Osteocyte (in vitro differentiated cells): ENCODE measurements around the gene ZNF438. TPM values are rescaled to one million over a fixed set of nuclear protein-coding genes. Genes with fewer than 3 reads are reported as not detected.
"Not testable (repeated sequence)": the region's sequence is repeated elsewhere in the genome, so short reads cannot be mapped to it uniquely, and the experiment has no call there.

Experiments used
- DNase-seq: peaks from one replicate; pipeline ENCODE4 v3.0.0; 2021; ENCODE audit warnings: mixed read lengths; ENCODE audit not compliant: unreplicated experiment; ENCODE audit errors: extremely low spot score
- H3K27ac Mint-ChIP-seq: one replicate; pipeline ENCODE4 v1.8.0; 2021; ENCODE audit warnings: mild to moderate bottlenecking, mixed read lengths; ENCODE audit not compliant: unreplicated experiment
- H3K27me3 Mint-ChIP-seq: one replicate; pipeline ENCODE4 v1.8.0; 2021; ENCODE audit warnings: mixed read lengths; ENCODE audit not compliant: unreplicated experiment
- H3K36me3 Mint-ChIP-seq: one replicate; pipeline ENCODE4 v1.8.0; 2021; ENCODE audit warnings: mixed read lengths; ENCODE audit not compliant: unreplicated experiment
- H3K4me1 Mint-ChIP-seq: one replicate; pipeline ENCODE4 v1.8.0; 2021; ENCODE audit warnings: mixed read lengths; ENCODE audit not compliant: unreplicated experiment
- H3K4me3 Mint-ChIP-seq: one replicate; pipeline ENCODE4 v1.8.0; 2021; ENCODE audit warnings: mild to moderate bottlenecking, moderate library complexity, mixed read lengths; ENCODE audit not compliant: unreplicated experiment
- H3K9me3 Mint-ChIP-seq: one replicate; pipeline ENCODE4 v1.8.0; 2021; ENCODE audit warnings: mixed read lengths; ENCODE audit not compliant: unreplicated experiment
- total RNA-seq: library from RNA; stranded (reverse); gene quantifications from 2 replicates; pipeline ENCODE4 v1.2.1, GENCODE V29; 2021
- TF ChIP-seq, protein P1 (sequence below): fragments of 200-600 bp; sonication (generic); IDR thresholded peaks from 2 replicates; pipeline ENCODE4 v1.5.0; 2021; ENCODE audit warnings: antibody characterized with exemption, mild to moderate bottlenecking, moderate library complexity

ZNF438 gene
- total RNA-seq, 1 donor from 2014 or later, result 4.8 TPM

DNA sequence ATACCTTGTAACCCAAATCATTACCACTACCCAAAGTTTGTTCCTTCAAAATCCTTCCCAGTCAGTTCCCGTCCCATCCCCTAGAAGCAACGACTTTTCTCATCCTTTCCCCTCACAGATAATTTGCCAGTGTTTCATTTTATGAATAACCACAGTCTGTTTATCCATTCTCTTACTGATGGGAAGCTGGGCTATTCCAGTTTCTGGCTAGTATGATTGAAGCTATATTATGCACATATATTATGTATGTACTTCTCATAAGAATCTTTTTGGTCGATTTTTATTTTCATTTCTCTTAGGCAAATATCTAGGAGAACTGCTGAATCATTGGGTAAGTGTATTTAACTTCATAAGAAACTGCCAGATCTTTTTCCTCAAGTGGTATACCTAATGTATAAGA is 114.6 kb downstream of the ZNF438 start:
- TF ChIP-seq, protein P1, sequence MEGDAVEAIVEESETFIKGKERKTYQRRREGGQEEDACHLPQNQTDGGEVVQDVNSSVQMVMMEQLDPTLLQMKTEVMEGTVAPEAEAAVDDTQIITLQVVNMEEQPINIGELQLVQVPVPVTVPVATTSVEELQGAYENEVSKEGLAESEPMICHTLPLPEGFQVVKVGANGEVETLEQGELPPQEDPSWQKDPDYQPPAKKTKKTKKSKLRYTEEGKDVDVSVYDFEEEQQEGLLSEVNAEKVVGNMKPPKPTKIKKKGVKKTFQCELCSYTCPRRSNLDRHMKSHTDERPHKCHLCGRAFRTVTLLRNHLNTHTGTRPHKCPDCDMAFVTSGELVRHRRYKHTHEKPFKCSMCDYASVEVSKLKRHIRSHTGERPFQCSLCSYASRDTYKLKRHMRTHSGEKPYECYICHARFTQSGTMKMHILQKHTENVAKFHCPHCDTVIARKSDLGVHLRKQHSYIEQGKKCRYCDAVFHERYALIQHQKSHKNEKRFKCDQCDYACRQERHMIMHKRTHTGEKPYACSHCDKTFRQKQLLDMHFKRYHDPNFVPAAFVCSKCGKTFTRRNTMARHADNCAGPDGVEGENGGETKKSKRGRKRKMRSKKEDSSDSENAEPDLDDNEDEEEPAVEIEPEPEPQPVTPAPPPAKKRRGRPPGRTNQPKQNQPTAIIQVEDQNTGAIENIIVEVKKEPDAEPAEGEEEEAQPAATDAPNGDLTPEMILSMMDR, result no peak
- H3K4me1 Mint-ChIP-seq, result peaks cover 13% of the 10 kb centered on the region
- H3K27me3 Mint-ChIP-seq, result no peaks in the 10 kb centered on the region
- H3K4me3 Mint-ChIP-seq, result no peak overlapping the region
- no peak for DNase-seq
- peaks cover 10% of the 10 kb centered on the region for H3K36me3 Mint-ChIP-seq
- no peaks in the 10 kb centered on the region for H3K9me3 Mint-ChIP-seq
- no peak overlapping the region for H3K27ac Mint-ChIP-seq

DNA sequence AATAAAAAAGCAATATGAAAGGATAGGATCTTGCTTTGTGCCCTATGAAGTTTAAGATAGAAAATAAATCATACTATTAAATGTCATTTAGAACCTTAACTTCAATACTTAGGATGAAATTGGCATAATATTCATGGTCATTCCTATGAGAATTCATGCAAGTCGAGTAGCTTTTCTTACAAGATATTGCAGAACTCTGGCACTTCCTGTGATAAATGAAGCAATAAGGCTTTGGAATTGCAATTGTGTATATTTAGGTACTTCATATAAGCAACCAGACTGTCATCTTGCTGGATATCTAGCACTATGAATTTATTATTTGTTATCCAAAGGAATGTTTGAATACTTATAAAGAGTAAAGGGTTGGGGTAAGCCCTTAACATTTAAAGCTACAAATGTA is 116.5 kb downstream of the ZNF438 start:
- no peak for DNase-seq
- Mint-ChIP-seq H3K4me3 (no peak overlapping the region), H3K36me3 (peaks cover 6% of the 10 kb centered on the region), H3K27ac (no peak overlapping the region), H3K4me1 (peaks cover 13% of the 10 kb centered on the region), H3K9me3 (no peaks in the 10 kb centered on the region), H3K27me3 (no peaks in the 10 kb centered on the region)
- TF ChIP-seq, protein P1, result no peak

DNA sequence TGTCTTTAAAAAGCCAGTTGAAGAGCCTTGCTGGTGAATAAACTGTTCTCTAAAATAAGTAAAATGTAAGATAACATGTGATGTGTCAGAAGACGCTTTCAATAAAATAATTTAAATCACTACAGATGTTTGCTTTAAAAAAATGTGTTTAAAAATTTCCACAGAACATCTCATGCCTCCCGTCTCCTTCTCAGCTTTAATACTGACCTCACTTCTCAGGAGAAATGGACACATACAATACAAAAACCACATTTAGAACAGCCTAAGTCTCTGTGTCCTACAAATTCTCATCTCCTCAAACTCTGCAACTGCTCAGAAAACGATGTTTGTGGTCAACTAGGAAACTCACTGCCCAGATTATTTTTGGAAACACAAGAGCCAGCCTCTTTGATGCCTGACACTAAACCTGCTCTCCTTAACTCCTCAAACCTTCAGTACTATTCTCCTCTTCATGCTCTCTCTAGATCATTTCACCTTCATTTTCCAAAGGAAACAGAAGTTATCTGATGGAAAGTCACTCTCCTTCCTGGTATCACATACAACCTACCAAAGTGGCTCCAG is 120.3 kb downstream of the ZNF438 start:
- no peak overlapping the region for H3K4me3 Mint-ChIP-seq
- TF ChIP-seq, protein P1, result no peak
- H3K27ac Mint-ChIP-seq, result no peak overlapping the region
- no peaks in the 10 kb centered on the region for H3K9me3 Mint-ChIP-seq
- no peak for DNase-seq
- H3K36me3 Mint-ChIP-seq, result peaks cover 12% of the 10 kb centered on the region
- H3K4me1 Mint-ChIP-seq, result no peaks in the 10 kb centered on the region
- H3K27me3 Mint-ChIP-seq, result no peaks in the 10 kb centered on the region

DNA sequence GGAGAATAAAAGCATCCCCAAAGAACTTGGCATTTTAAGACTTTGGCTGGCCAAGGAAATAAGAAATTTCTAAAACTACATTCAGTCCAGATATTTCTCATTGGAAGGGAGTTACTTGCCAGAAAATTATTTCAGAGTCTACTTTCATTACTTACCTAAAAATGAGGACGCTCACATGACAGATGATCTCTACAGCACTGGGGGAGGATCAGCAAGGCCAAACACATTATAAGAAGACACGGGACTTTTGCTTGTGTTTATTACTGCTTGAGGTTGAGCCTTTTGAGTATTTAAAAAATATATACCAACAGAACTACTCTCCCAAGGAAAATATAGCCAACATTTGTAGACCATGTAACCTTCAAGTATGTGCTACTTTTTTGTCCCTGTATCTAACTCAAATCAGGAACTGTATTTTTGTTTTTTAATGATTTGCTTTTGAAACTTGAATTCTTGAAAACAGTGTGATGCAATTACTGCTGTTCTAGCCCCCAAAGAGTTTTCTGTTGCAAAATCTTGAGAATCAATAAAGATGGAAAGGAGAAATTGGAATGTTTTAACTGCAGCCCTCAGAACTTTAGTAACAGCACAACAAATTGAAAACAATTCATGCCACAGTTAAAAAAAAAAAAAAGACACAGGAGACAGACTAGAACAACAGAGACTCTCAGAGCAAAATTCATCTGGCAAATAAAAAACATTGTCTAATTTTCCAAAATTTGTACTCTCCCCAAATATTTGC is 128.1 kb downstream of the ZNF438 start:
- TF ChIP-seq, protein P1, result no peak
- no peak for DNase-seq
- Mint-ChIP-seq H3K36me3 (peaks cover 46% of the 10 kb centered on the region), H3K27ac (no peak overlapping the region), H3K9me3 (peaks cover 5% of the 10 kb centered on the region), H3K4me1 (no peaks in the 10 kb centered on the region), H3K4me3 (no peak overlapping the region), H3K27me3 (no peaks in the 10 kb centered on the region)

DNA sequence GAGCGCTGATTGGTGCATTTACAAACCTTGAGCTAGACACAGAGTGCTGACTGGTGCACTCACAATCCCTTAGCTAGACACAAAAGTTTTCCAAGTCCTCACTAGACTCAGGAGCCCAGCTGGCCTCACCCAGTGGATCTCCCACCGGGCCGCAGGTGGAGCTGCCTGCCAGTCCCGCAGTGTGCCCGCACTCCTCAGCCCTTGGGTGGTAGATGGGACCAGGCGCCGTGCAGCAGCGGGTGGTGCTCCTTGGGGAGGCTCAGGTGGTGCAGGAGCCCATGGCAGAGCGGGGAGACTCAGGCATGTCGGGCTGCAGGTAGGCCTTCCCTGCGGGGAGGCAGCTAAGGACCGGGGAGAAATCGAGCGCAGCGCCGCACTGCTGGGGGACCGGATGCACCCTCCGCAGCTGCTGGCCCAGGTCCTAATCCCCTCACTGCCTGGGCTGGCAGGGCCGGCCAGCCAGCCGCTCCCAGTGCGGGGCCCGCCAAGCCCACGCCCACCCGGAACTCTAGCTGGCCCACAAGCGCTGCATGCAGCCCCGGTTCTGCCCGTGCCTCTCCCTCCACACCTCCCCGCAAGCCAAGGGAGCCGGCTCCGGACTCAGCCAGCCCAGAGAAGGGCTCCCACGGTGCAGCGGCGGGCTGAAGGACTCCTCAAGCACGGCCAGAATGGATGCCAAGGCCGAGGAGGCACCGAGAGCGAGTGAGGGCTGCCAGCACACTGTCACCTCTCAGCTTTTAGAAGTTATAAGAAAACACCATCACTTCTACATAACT is 128.9 kb downstream of the ZNF438 start:
- DNase-seq, result no peak
- peaks cover 43% of the 10 kb centered on the region for H3K36me3 Mint-ChIP-seq
- H3K27me3 Mint-ChIP-seq, result no peaks in the 10 kb centered on the region
- peaks cover 5% of the 10 kb centered on the region for H3K9me3 Mint-ChIP-seq
- H3K27ac Mint-ChIP-seq, result no peak overlapping the region
- no peak overlapping the region for H3K4me3 Mint-ChIP-seq
- TF ChIP-seq, protein P1, result no peak
- no peaks in the 10 kb centered on the region for H3K4me1 Mint-ChIP-seq

DNA sequence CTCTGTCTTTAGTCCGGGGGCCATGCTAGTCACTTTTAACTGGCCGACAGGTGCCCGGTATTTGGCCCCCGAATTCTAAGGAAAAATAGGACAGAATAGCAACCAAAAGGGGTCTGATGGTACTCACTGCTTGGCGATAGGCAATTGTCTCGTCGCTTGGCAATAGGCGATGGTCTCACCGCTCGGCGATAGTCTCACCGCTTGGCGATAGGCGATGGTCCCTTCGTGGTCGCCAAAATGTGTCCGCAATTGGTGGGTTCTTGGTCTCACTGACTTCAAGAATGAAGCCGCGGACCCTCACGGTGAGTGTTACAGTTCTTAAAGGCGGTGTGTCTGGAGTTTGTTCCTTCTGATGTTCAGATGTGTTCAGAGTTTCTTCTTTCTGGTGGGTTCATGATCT is 130.2 kb downstream of the ZNF438 start:
- H3K9me3 Mint-ChIP-seq, H3K27ac Mint-ChIP-seq, H3K27me3 Mint-ChIP-seq, H3K4me3 Mint-ChIP-seq, DNase-seq, H3K4me1 Mint-ChIP-seq: not testable (repeated sequence)
- H3K36me3 Mint-ChIP-seq, result peaks cover 34% of the 10 kb centered on the region
